GM19397 (cell line): ENCODE data around the gene CNGA2.
"Not testable (repeated sequence)": the region's sequence is repeated elsewhere in the genome, so short reads cannot be mapped to it uniquely, and the experiment has no call there.

ENCODE experiments used
- ATAC-seq: cut with Tn5 transposase; IDR thresholded peaks from one replicate; pipeline ENCODE4 v1.9.1; 2021; ENCODE audit warnings: mild to moderate bottlenecking, moderate library complexity; ENCODE audit not compliant: unreplicated experiment

CNGA2 gene

GRCh38 chrX:151734446-151734845, at the start of gene CNGA2:
TSS of gene CNGA2 (plus strand) at chrX:151734746. CDS start at chrX:151738484, 3,738 bp downstream.
- no peak for ATAC-seq

- no peak for ATAC-seq
Measured at GRCh38 chrX:151687635-151688034, 46.9 kb upstream of the CNGA2 start.

- ATAC-seq = no peak
Measured at GRCh38 chrX:151688695-151689094, 45.9 kb upstream of the CNGA2 start.

- ATAC-seq = no peak
Measured at GRCh38 chrX:151692825-151693224, 41.7 kb upstream of the CNGA2 start.

- no peak for ATAC-seq
Measured at GRCh38 chrX:151694121-151694520, 40.4 kb upstream of the CNGA2 start.

GRCh38 chrX:151694661-151695582, 39.6 kb upstream of the CNGA2 start, which contains the start of gene PRRG3:
TSS of gene PRRG3 (plus strand) at chrX:151695458. CDS start at chrX:151698815, 3,357 bp downstream.
- no peak for ATAC-seq

- ATAC-seq = no peak
Measured at GRCh38 chrX:151695583-151696340, 38.8 kb upstream of the CNGA2 start.

- ATAC-seq = not testable (repeated sequence)
Measured at GRCh38 chrX:151697082-151697481, 37.5 kb upstream of the CNGA2 start.

- no peak for ATAC-seq
Measured at GRCh38 chrX:151697522-151697921, 37.0 kb upstream of the CNGA2 start.

- ATAC-seq = no peak
Measured at GRCh38 chrX:151698485-151698884, 36.1 kb upstream of the CNGA2 start.

- ATAC-seq = no peak
Measured at GRCh38 chrX:151699746-151700145, 34.8 kb upstream of the CNGA2 start.

- no peak for ATAC-seq
Measured at GRCh38 chrX:151700581-151700980, 34.0 kb upstream of the CNGA2 start.

GRCh38 chrX:151701071-151701470, 33.5 kb upstream of the CNGA2 start:
- no peak for ATAC-seq

GRCh38 chrX:151701531-151701930, 33.0 kb upstream of the CNGA2 start:
- ATAC-seq = no peak

GRCh38 chrX:151702026-151702714, 32.4 kb upstream of the CNGA2 start:
- no peak for ATAC-seq

GRCh38 chrX:151702741-151703340, 31.7 kb upstream of the CNGA2 start:
- ATAC-seq = no peak

- no peak for ATAC-seq
Measured at GRCh38 chrX:151703487-151703886, 31.1 kb upstream of the CNGA2 start.

GRCh38 chrX:151704041-151704663, 30.4 kb upstream of the CNGA2 start:
- ATAC-seq = no peak

- ATAC-seq = no peak
Measured at GRCh38 chrX:151708821-151709220, 25.7 kb upstream of the CNGA2 start.

- no peak for ATAC-seq
Measured at GRCh38 chrX:151710457-151710856, 24.1 kb upstream of the CNGA2 start.
